GM12878 (cell line): ENCODE results near the gene CRYGD. TPM values are rescaled to one million over a fixed set of nuclear protein-coding genes. Genes with fewer than 3 reads are reported as not detected.

Experiments
- ATAC-seq: fragments of 200-7000 bp; cut with Tn5 transposase; 3 replicates; pipeline ENCODE4 v1.9.1; 2020; ENCODE audit warnings: mild to moderate bottlenecking, moderate library complexity
- BruUV-seq: library from RNA; stranded (reverse); fragments of 400-500 nt; replicated peaks from 2 replicates; lab custom pipeline; 2021; lab: Mats Ljungman, UMichigan
- CTCF ChIA-PET: fragments of 300-600 bp; sonication (Branson Sonifier 250); formaldehyde crosslinking; extraction: SDS; loops from one replicate; lab custom pipeline; 2021; ENCODE audit warnings: inconsistent platforms; lab: Yijun Ruan, JAX
- POLR2A ChIA-PET: fragments of 350-600 bp; formaldehyde crosslinking; extraction: SDS; loops from one replicate; lab custom pipeline; 2021; ENCODE audit warnings: inconsistent platforms; lab: Charles Lee
- RAD21 ChIA-PET: fragments of 300-600 bp; sonication (Branson Sonifier 250); formaldehyde crosslinking; loops from one replicate; lab custom pipeline; 2023; ENCODE audit warnings: antibody characterized with exemption; ENCODE audit not compliant: unreplicated experiment; lab: Charles Lee
- SMC1A ChIA-PET: fragments of 300-600 bp; sonication (Branson Sonifier 250); formaldehyde crosslinking; loops from one replicate; lab custom pipeline; 2023; ENCODE audit not compliant: unreplicated experiment, uncharacterized antibody; lab: Charles Lee
- DNase-seq: peaks from one replicate; pipeline ENCODE4 v3.0.0-alpha.2; 2011; ENCODE audit warnings: low read depth, low spot score
- FAIRE-seq: peaks from 3 replicates; lab custom pipeline; 2011; peaks lifted over from hg19 to GRCh38; lab: Jason Lieb, UNC
- H2AFZ ChIP-seq: 2 replicates; pipeline ENCODE4 v1.6.0; 2011; ENCODE audit warnings: low read depth, low read length, control low read depth; ENCODE audit not compliant: control insufficient read depth
- H3K27ac ChIP-seq: 2 replicates; pipeline ENCODE4 v1.5.1; 2011; ENCODE audit warnings: control low read depth; ENCODE audit not compliant: control insufficient read depth, insufficient read depth
- H3K27me3 ChIP-seq, 2 experiments: replicated peaks in 1 of 2; 2 replicates each; pipeline versions ENCODE4 v1.6.0 to v1.6.1; 2011; ENCODE audit warnings: low read length in 1 of 2; ENCODE audit not compliant: control insufficient read depth in 2 of 2, insufficient read depth in 2 of 2
- H3K36me3 ChIP-seq, 2 experiments: 2 replicates each; pipeline ENCODE4 v1.5.1; 2011; ENCODE audit warnings: low read length in 1 of 2; ENCODE audit not compliant: control insufficient read depth in 2 of 2, insufficient read depth in 2 of 2
- H3K4me1 ChIP-seq: 2 replicates; pipeline ENCODE4 v1.6.1; 2011; ENCODE audit warnings: mild to moderate bottlenecking, low read length, moderate library complexity, mixed read lengths; ENCODE audit not compliant: control insufficient read depth, insufficient read depth
- H3K4me2 ChIP-seq: 2 replicates; pipeline ENCODE4 v1.6.0; 2011; ENCODE audit warnings: control low read depth; ENCODE audit not compliant: control insufficient read depth, insufficient read depth
- H3K4me3 ChIP-seq: fragments of 200-600 bp; sonication (generic); 2 replicates; pipeline ENCODE4 v1.5.1; 2016
- H3K79me2 ChIP-seq: 2 replicates; pipeline ENCODE4 v1.6.0; 2011; ENCODE audit warnings: low read length; ENCODE audit not compliant: control insufficient read depth, insufficient read depth
- H3K9ac ChIP-seq: 2 replicates; pipeline ENCODE4 v1.8.0; 2011; ENCODE audit warnings: low read length, control low read depth, mixed read lengths; ENCODE audit not compliant: control insufficient read depth, insufficient read depth
- H3K9me3 ChIP-seq: replicated peaks from 3 replicates; pipeline ENCODE4 v1.5.1; 2011; ENCODE audit warnings: mild to moderate bottlenecking, low read length; ENCODE audit not compliant: control insufficient read depth, insufficient read depth
- H4K20me1 ChIP-seq: 2 replicates; pipeline ENCODE4 v1.6.0; 2011; ENCODE audit not compliant: control insufficient read depth, insufficient read depth
- EP300 ChIP-seq, 2 experiments: fragments of 150-350 bp in 1 of 2; IDR thresholded peaks; 2 replicates each; pipeline ENCODE4 v1.6.1; 2011 to 2012; ENCODE audit warnings: low read depth in 2 of 2, low read length in 2 of 2, borderline replicate concordance in 1 of 2, improper control_type of control experiment in 1 of 2, inconsistent platforms in 1 of 2; ENCODE audit not compliant: control insufficient read depth in 1 of 2
- MEF2A ChIP-seq: IDR thresholded peaks from 2 replicates; pipeline ENCODE4 v1.6.1; 2011; ENCODE audit warnings: low read depth, mild to moderate bottlenecking, low read length, moderate library complexity; ENCODE audit not compliant: insufficient read depth
- POLR2A ChIP-seq: IDR thresholded peaks from 2 replicates; pipeline ENCODE4 v1.6.1; 2011; ENCODE audit warnings: low read depth, mild to moderate bottlenecking, low read length
- RCOR1 ChIP-seq: conservative IDR thresholded peaks from 2 replicates; pipeline ENCODE4 v1.6.1; 2012; ENCODE audit warnings: low read depth, low read length, improper control_type of control experiment
- TAF1 ChIP-seq: IDR thresholded peaks from 2 replicates; pipeline ENCODE4 v1.6.1; 2011; ENCODE audit warnings: mild to moderate bottlenecking, low read depth, low read length, borderline replicate concordance
- ZNF687 ChIP-seq: fragments of 450-650 bp; IDR thresholded peaks from 2 replicates; pipeline ENCODE4 v1.6.1; 2017; ENCODE audit warnings: mild to moderate bottlenecking, moderate library complexity
- WGBS: methylation state at CpG from one replicate; pipeline ENCODE4 v1.1.6; 2016; ENCODE audit warnings: low lambda C conversion rate; ENCODE audit not compliant: insufficient replicate concordance, insufficient coverage; ENCODE audit errors: missing lambda C conversion rate; 5-methylcytosine and 5-hydroxymethylcytosine counted together
- in situ Hi-C: fragments of 300-500 bp; cut with MboI; formaldehyde crosslinking; loops from 9 replicates; pipeline ENCODE4 v1.14.3; 2018; ENCODE audit warnings: mixed read lengths
- intact Hi-C: fragments of 100-400 bp; cut with micrococcal nuclease; formaldehyde crosslinking; loops from one replicate; pipeline ENCODE4 v1.14.2; 2022; ENCODE audit not compliant: unreplicated experiment
- polyA plus RNA-seq, 11 experiments: library from polyadenylated mRNA; depleted of rRNA in 4 of 11; unstranded in 6 of 11; stranded (reverse) in 5 of 11; fragments of >200 nt; fragmentation: Nextera tagmentation in 4 of 11; fragmentation: Illumina TruSeq in 1 of 11; extraction: Ambion mirVana in 4 of 11; extraction: Trizol in 1 of 11; gene quantifications; 1 replicate in 1 of 11; 2 replicates in 10 of 11; pipeline versions ENCODE4 v1.2.1 to v1.2.3, GENCODE V29; 2011 to 2016; ENCODE audit warnings: inconsistent platforms in 2 of 11, missing spikeins in 2 of 11, low read depth in 1 of 11
- total RNA-seq, 4 experiments: library from RNA; depleted of rRNA in 3 of 4; stranded (reverse); fragments of >200 nt in 3 of 4; fragmentation: Illumina TruSeq in 1 of 4; extraction: Trizol in 1 of 4; gene quantifications; 2 replicates each; pipeline versions ENCODE4 v1.2.1 to v1.2.3, GENCODE V29; 2013 to 2021

CRYGD gene
- total and polyA plus RNA-seq, 10 of the 15 experiments (the other 5 are each of a cell fraction or from before 2014, with no cell fraction given), result not detected

- Histone ChIP-seq H3K79me2 (no peaks in the 10 kb centered on the region), H3K27me3 (peaks cover 0 to 7% of the 10 kb centered on the region in 2 experiments; a peak in 1 of 4 replicates), H3K9ac (no peak overlapping the region), H2AFZ (no peak overlapping the region), H3K4me2 (no peak overlapping the region), H3K9me3 (no peaks in the 10 kb centered on the region; the same call in 2 of the 3 replicates), H4K20me1 (no peaks in the 10 kb centered on the region; the same call in 1 of the 2 replicates), H3K27ac (no peak overlapping the region), H3K4me3 (no peak overlapping the region), H3K4me1 (no peaks in the 10 kb centered on the region), H3K36me3 (no peaks in the 10 kb centered on the region)
- ChIA-PET SMC1A (no interaction called here), POLR2A (interaction anchor here (0.5 kb wide), 1 partner anchor 439 kb away, joined by 4 read pairs; no protein-coding TSS in a partner anchor), RAD21 (no interaction called here), CTCF (no interaction called here)
- TF ChIP-seq TAF1 (no peak), POLR2A (no peak), EP300 (IDR thresholded peaks at IDR 0.05; ENCODE audit: borderline replicate concordance in 1 of 2, control insufficient read depth in 1 of 2, low read depth in 2 of 2, low read length in 2 of 2) (no peak), MEF2A (no peak), ZNF687 (no peak), RCOR1 (no peak)
- in situ Hi-C loops (no loop called here), intact Hi-C loops (no loop called here)
- FAIRE-seq (no peak), DNase-seq (no peak), ATAC-seq (no peak)
- BruUV-seq, result no TSS peak
- WGBS, result 46% methylated on average over 12 of the region's 12 CpGs
Observed at GRCh38 chr2:208128136-208128535, 3.8 kb upstream of the CRYGD start.
